Mesenchymal stem cell (in vitro differentiated cells and primary cell): ENCODE results near the gene CARD16.
"Not testable (repeated sequence)": the region's sequence is repeated elsewhere in the genome, so short reads cannot be mapped to it uniquely, and the experiment has no call there.

Source experiments
- DNase-seq: peaks from one replicate; pipeline ENCODE4 v3.0.0-alpha.2; 2013
- H2AFZ ChIP-seq: one replicate; pipeline ENCODE4 v1.6.1; 2013; ENCODE audit warnings: low read depth, mild to moderate bottlenecking, control low read depth, inconsistent platforms, low read length, moderate library complexity
- H2AK5ac ChIP-seq: 2 replicates; pipeline ENCODE4 v1.6.1; 2013; ENCODE audit warnings: low read length, moderate library complexity, mild to moderate bottlenecking, inconsistent platforms; ENCODE audit not compliant: severe bottlenecking
- H2BK120ac ChIP-seq: one replicate; pipeline ENCODE4 v1.6.1; 2013; ENCODE audit warnings: low read depth, mild to moderate bottlenecking, inconsistent platforms, low read length, moderate library complexity
- H2BK12ac ChIP-seq, 2 experiments: one replicate each; pipeline ENCODE4 v1.6.1; 2013; ENCODE audit warnings: inconsistent platforms in 2 of 2, low read length in 2 of 2, mild to moderate bottlenecking in 2 of 2, moderate library complexity in 2 of 2, control low read depth in 1 of 2
- H2BK15ac ChIP-seq: one replicate; pipeline ENCODE4 v1.6.1; 2013; ENCODE audit warnings: mild to moderate bottlenecking, low read depth, inconsistent platforms; ENCODE audit not compliant: poor library complexity, severe bottlenecking
- H2BK5ac ChIP-seq: 2 replicates; pipeline ENCODE4 v1.6.1; 2013; ENCODE audit warnings: low read depth, mild to moderate bottlenecking, low read length, control low read depth, inconsistent platforms; ENCODE audit not compliant: poor library complexity, severe bottlenecking
- H3K14ac ChIP-seq, 2 experiments: one replicate each; pipeline ENCODE4 v1.6.1; 2013; ENCODE audit warnings: inconsistent platforms in 2 of 2, low read length in 2 of 2, control low read depth in 1 of 2, mild to moderate bottlenecking in 1 of 2, moderate library complexity in 1 of 2
- H3K18ac ChIP-seq, 2 experiments: one replicate each; pipeline ENCODE4 v1.6.1; 2013; ENCODE audit warnings: inconsistent platforms in 2 of 2, low read length in 2 of 2, control low read depth in 1 of 2, low read depth in 1 of 2, mild to moderate bottlenecking in 1 of 2
- H3K23ac ChIP-seq, 2 experiments: one replicate each; pipeline ENCODE4 v1.6.1; 2013; ENCODE audit warnings: inconsistent platforms in 2 of 2, low read length in 2 of 2, mild to moderate bottlenecking in 2 of 2, moderate library complexity in 2 of 2, control low read depth in 1 of 2
- H3K27ac ChIP-seq: 2 replicates; pipeline ENCODE4 v1.5.1; 2013; ENCODE audit warnings: mild to moderate bottlenecking, moderate library complexity, low read length, control low read depth, inconsistent platforms; ENCODE audit not compliant: poor library complexity, severe bottlenecking
- H3K27me3 ChIP-seq, 2 experiments: 2 replicates each; pipeline versions ENCODE4 v1.6.1 to v1.7.0; 2013; ENCODE audit warnings: low read length in 2 of 2, mild to moderate bottlenecking in 2 of 2, moderate library complexity in 2 of 2, control low read depth in 1 of 2, inconsistent platforms in 1 of 2; ENCODE audit not compliant: control insufficient read depth in 1 of 2, insufficient read depth in 1 of 2
- H3K36me3 ChIP-seq, 2 experiments: 2 replicates each; pipeline versions ENCODE4 v1.6.1 to v1.7.0; 2013; ENCODE audit warnings: low read length in 2 of 2, control low read depth in 1 of 2, inconsistent platforms in 1 of 2, low read depth in 1 of 2, mild to moderate bottlenecking in 1 of 2; ENCODE audit not compliant: insufficient read depth in 2 of 2, control insufficient read depth in 1 of 2
- H3K4ac ChIP-seq, 2 experiments: one replicate each; pipeline ENCODE4 v1.6.1; 2013; ENCODE audit warnings: inconsistent platforms in 2 of 2, low read length in 2 of 2, mild to moderate bottlenecking in 2 of 2, moderate library complexity in 2 of 2, control low read depth in 1 of 2, low read depth in 1 of 2
- H3K4me1 ChIP-seq: 2 replicates; pipeline ENCODE4 v1.6.1; 2013; ENCODE audit warnings: low read depth, low read length, control low read depth; ENCODE audit not compliant: control insufficient read depth, insufficient read depth
- H3K4me2 ChIP-seq: 2 replicates; pipeline ENCODE4 v1.6.1; 2013; ENCODE audit warnings: low read length, mild to moderate bottlenecking, inconsistent platforms; ENCODE audit not compliant: poor library complexity, severe bottlenecking
- H3K4me3 ChIP-seq, 2 experiments: 2 replicates each; pipeline versions ENCODE4 v1.5.1 to v1.7.0; 2013; ENCODE audit warnings: low read length in 2 of 2, mild to moderate bottlenecking in 2 of 2, control low read depth in 1 of 2, low read depth in 1 of 2; ENCODE audit not compliant: insufficient read depth in 1 of 2
- H3K79me1 ChIP-seq: replicated peaks from 2 replicates; pipeline ENCODE4 v1.6.1; 2013; ENCODE audit warnings: mild to moderate bottlenecking, control low read depth, low read length, inconsistent platforms; ENCODE audit not compliant: poor library complexity, severe bottlenecking
- H3K9ac ChIP-seq: 2 replicates; pipeline ENCODE4 v1.7.0; 2013; ENCODE audit warnings: mild to moderate bottlenecking, low read length, moderate library complexity
- H3K9me3 ChIP-seq: 2 replicates; pipeline ENCODE4 v1.7.0; 2013; ENCODE audit warnings: mild to moderate bottlenecking, low read length; ENCODE audit not compliant: control insufficient read depth
- H4K8ac ChIP-seq: one replicate; pipeline ENCODE4 v1.6.1; 2013; ENCODE audit warnings: inconsistent platforms, mild to moderate bottlenecking, low read length, moderate library complexity
- H4K91ac ChIP-seq: one replicate; pipeline ENCODE4 v1.6.1; 2013; ENCODE audit warnings: mild to moderate bottlenecking, low read length, inconsistent platforms
- WGBS: methylation state at CpG from one replicate; pipeline ENCODE4 v1.1.7; 2013; ENCODE audit warnings: mixed read lengths; 5-methylcytosine and 5-hydroxymethylcytosine counted together

CARD16 gene

DNA sequence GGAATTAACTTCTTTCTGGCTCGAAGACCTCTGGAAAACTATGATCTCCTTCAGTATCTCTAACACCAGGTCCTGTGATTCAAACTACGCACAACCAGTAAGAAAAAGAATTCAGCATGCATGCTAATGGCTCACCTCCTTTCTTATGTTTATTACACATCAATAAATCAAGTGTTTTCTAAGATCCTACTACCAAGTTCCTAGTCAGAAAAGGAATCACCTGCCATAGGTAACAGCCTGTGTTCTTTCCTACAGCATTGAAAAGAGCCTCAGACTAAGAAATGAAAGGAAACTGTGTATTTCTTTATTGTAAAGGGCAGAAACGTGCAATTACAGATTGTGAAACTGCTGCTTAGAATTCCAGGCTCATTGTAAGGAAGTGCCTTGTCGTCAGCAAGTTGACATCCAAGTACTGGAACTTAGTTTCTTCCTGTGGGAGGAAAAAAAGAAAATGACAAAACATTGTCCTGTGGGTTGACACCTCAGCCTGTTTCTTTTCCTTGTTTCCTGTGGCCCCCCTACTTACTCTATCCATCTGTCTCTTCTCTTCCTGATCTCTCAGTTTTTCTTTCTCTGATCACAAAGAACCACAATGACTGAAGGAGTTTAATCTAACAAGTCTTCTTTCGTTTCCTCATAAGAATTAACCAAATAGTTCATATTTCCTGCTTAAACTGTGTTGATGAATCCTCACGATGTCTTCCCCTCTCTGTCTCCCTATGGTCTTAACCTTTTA is 35.2 kb upstream of the CARD16 start:
- H2AK5ac ChIP-seq, H3K27me3 ChIP-seq, H3K9me3 ChIP-seq, H3K23ac ChIP-seq, H3K4me2 ChIP-seq, H4K91ac ChIP-seq, H3K18ac ChIP-seq, H3K4me1 ChIP-seq, H3K27ac ChIP-seq, H3K14ac ChIP-seq, H2BK15ac ChIP-seq, H3K9ac ChIP-seq, H4K8ac ChIP-seq, H2AFZ ChIP-seq, H3K4ac ChIP-seq, H2BK120ac ChIP-seq, H3K4me3 ChIP-seq, H2BK12ac ChIP-seq, H3K79me1 ChIP-seq, H3K36me3 ChIP-seq, H2BK5ac ChIP-seq: not testable (repeated sequence)
- DNase-seq = peak; percentile 24
- WGBS = 75% methylated on average over 5 of the region's 6 CpGs

DNA sequence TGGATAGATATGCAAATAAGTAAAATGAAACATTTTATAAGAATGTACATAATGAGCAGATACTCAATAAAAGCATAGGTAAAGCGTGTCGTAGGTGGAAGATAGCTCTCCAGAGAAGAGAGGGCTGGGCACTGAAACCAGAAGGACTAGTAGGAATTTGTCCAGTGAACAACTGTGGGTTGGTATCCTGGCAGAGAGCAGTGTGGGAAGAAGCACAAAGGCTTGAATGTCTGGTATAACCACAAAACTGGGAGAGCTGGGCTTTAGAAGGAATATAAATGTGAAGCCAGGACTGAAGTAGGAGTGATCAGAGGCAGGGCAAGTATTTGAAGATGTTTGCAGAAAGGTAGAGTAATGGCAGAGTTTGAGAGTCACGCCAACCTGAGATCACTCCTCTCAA is 33.1 kb upstream of the CARD16 start:
- Histone ChIP-seq H3K4me3 (no peak overlapping the region), H3K27me3 (no peaks in the 10 kb centered on the region), H2BK12ac (no peak overlapping the region), H4K8ac (no peak overlapping the region), H3K4ac (no peak overlapping the region), H2AK5ac (no peak overlapping the region), H3K9ac (no peak overlapping the region), H3K9me3 (no peaks in the 10 kb centered on the region), H2BK5ac (no peak overlapping the region), H2BK15ac (no peak overlapping the region), H3K18ac (no peak overlapping the region), H3K4me1 (no peaks in the 10 kb centered on the region), H2AFZ (no peak overlapping the region), H3K14ac (no peak overlapping the region), H3K79me1 (no peaks in the 10 kb centered on the region), H3K36me3 (no peaks in the 10 kb centered on the region), H4K91ac (no peak overlapping the region), H3K4me2 (no peak overlapping the region), H2BK120ac (no peak overlapping the region), H3K27ac (no peak overlapping the region), H3K23ac (no peak overlapping the region)
- DNase-seq = no peak
- WGBS = over 99% methylated on average over 2 of the region's 3 CpGs

DNA sequence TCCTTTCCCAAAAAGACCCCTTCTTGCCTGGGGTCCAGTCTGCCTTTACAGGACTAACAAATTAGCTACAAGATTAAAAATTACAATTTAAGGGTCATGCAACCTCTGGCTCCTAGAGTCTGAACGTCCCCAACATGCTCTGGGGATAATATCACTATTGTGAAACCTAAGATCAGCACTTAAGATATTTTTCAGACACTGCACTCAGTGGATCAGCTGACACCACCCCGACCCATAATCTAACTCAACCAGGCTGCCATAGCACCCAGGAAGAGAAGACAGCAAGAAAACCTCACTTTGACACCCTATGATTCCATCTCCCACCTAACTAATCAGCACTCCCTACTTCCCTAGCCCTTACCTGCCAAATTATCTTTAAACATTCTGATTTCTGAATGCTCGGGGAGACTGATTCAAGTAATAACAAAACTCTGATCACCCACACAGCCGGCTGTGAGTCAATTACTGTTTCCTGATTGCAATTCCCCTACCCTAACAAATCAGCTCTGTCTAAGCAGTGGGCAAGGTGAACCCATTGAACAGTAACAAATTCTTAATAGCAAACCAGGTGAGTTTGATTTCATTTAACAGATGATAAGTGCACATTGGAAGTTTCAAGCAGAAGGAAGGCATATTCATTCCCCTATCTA is 32.1 kb upstream of the CARD16 start:
- not testable (repeated sequence) for DNase-seq, H3K9ac ChIP-seq, H2BK15ac ChIP-seq, H3K4me3 ChIP-seq, H2BK5ac ChIP-seq, H3K36me3 ChIP-seq, H3K14ac ChIP-seq, H2BK120ac ChIP-seq, H3K18ac ChIP-seq, H3K27ac ChIP-seq, H3K23ac ChIP-seq, H3K4me1 ChIP-seq, H3K4me2 ChIP-seq, H2AFZ ChIP-seq, H4K91ac ChIP-seq, H4K8ac ChIP-seq, H3K4ac ChIP-seq, H3K79me1 ChIP-seq, H2BK12ac ChIP-seq, H3K27me3 ChIP-seq, H2AK5ac ChIP-seq, H3K9me3 ChIP-seq
- 84% methylated on average over 4 of the region's 4 CpGs for WGBS

DNA sequence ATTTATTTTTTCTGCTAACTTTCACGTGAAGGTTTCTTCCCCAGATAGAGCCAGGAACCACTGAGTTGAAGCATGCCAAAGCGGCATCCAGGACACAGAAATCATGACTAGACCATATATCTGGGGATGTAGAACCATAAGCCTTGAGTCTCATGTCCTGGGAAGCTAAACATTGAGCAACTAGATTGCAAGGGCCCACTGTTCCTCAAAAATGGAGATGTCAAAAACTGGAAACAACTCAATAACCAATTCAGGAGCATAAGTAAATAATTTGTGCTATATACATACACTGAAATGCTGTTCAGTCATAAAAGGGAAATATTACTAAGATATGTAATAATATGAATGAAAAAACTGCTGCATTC is 29.0 kb upstream of the CARD16 start:
- Histone ChIP-seq H3K4me1 (no peaks in the 10 kb centered on the region), H3K14ac (no peak overlapping the region), H2BK120ac (no peak overlapping the region), H3K27ac (no peak overlapping the region), H3K4me3 (no peak overlapping the region), H3K23ac (no peak overlapping the region), H4K91ac (no peak overlapping the region), H3K9me3 (no peaks in the 10 kb centered on the region), H3K79me1 (no peaks in the 10 kb centered on the region), H2AK5ac (no peak overlapping the region), H3K4ac (no peak overlapping the region), H3K9ac (no peak overlapping the region), H3K36me3 (no peaks in the 10 kb centered on the region), H4K8ac (no peak overlapping the region), H2BK15ac (no peak overlapping the region), H2BK5ac (no peak overlapping the region), H2BK12ac (no peak overlapping the region), H3K27me3 (no peaks in the 10 kb centered on the region), H2AFZ (no peak overlapping the region), H3K18ac (peak overlapping the region in 1 of 2 experiments; percentile 1), H3K4me2 (no peak overlapping the region)
- DNase-seq = no peak
- WGBS = 100% methylated on average over 2 of the region's 2 CpGs
